ENCODE data around the gene CLCN2.

Gene CLCN2

GRCh38 chr3:184296616-184297015 lies 64.8 kb downstream of the CLCN2 start:
- no peak for DNase-seq (ENCODE audit: low read depth, low spot score)
